Measurements from ENCODE around the gene RAB35.

DNA sequence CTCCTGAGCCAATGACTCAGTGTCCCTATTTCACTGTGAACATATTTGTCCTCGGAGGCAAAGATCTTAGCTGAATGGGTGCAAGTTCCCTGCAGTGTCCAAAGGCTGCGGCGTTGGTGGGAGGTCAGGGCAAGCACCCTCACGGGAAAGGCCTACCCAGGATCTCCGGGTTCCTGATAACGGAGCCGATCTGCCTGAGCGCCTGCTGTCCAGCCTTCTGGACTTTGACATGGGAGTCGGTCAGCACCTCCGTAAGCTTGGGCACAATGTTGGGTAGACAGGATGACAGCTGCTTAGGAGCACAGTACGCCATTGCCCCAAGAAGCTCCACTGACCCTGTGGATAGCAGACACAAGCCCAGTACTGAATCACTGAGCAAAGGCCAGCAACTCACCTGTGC, 31.5 kb upstream of the RAB35 start:
- TF ChIP-seq, protein P1, sequence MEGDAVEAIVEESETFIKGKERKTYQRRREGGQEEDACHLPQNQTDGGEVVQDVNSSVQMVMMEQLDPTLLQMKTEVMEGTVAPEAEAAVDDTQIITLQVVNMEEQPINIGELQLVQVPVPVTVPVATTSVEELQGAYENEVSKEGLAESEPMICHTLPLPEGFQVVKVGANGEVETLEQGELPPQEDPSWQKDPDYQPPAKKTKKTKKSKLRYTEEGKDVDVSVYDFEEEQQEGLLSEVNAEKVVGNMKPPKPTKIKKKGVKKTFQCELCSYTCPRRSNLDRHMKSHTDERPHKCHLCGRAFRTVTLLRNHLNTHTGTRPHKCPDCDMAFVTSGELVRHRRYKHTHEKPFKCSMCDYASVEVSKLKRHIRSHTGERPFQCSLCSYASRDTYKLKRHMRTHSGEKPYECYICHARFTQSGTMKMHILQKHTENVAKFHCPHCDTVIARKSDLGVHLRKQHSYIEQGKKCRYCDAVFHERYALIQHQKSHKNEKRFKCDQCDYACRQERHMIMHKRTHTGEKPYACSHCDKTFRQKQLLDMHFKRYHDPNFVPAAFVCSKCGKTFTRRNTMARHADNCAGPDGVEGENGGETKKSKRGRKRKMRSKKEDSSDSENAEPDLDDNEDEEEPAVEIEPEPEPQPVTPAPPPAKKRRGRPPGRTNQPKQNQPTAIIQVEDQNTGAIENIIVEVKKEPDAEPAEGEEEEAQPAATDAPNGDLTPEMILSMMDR (conservative IDR thresholded peaks at IDR 0.05), result no peak
- TF ChIP-seq ZFX (IDR thresholded peaks at IDR 0.05), result no peak

Data from C4-2B (cell line).